PFSK-1 (cell line): ENCODE results near the gene ATXN1.

Experiments used
- FOXP2 ChIP-seq: optimal IDR thresholded peaks from 2 replicates; pipeline ENCODE3; 2011; ENCODE audit warnings: borderline replicate concordance, control low read depth, inconsistent platforms; ENCODE audit not compliant: insufficient read depth; ENCODE audit errors: extremely low read length, extremely low read depth
- POLR2AphosphoS5 ChIP-seq: IDR thresholded peaks from 2 replicates; pipeline ENCODE4 v1.6.1; 2012; ENCODE audit warnings: low read depth, mild to moderate bottlenecking, control low read depth, low read length, moderate library complexity
- REST ChIP-seq, 2 experiments: IDR thresholded peaks; 2 replicates each; pipeline versions ENCODE4 v1.6.1 to v1.8.0; 2011 to 2012; ENCODE audit warnings: low read depth in 2 of 2, low read length in 2 of 2, control low read depth in 1 of 2, inconsistent platforms in 1 of 2, mild to moderate bottlenecking in 1 of 2, moderate library complexity in 1 of 2; ENCODE audit not compliant: insufficient read depth in 1 of 2
- SIN3A ChIP-seq: IDR thresholded peaks from 2 replicates; pipeline ENCODE4 v1.6.1; 2012; ENCODE audit warnings: mild to moderate bottlenecking, low read length, moderate library complexity, borderline replicate concordance; ENCODE audit not compliant: insufficient read depth
- TAF1 ChIP-seq: IDR thresholded peaks from 2 replicates; pipeline ENCODE4 v1.6.1; 2012; ENCODE audit warnings: low read length, control low read depth, borderline replicate concordance; ENCODE audit not compliant: insufficient read depth

Gene ATXN1

GRCh38 chr6:16544006-16544405 is 217.3 kb downstream of the ATXN1 start:
- TF ChIP-seq POLR2AphosphoS5 (no peak; the same call in none of the 2 replicates), TAF1 (no peak), REST (IDR thresholded peaks at IDR 0.05; ENCODE audit: insufficient read depth in 1 of 2, low read depth in 2 of 2, low read length in 2 of 2) (no peak), SIN3A (no peak), FOXP2 (no peak)

GRCh38 chr6:16543521-16543920 is 217.7 kb downstream of the ATXN1 start:
- TF ChIP-seq REST (IDR thresholded peaks at IDR 0.05; ENCODE audit: insufficient read depth in 1 of 2, low read depth in 2 of 2, low read length in 2 of 2) (no peak), POLR2AphosphoS5 (no peak; the same call in 1 of the 2 replicates), FOXP2 (no peak), SIN3A (no peak), TAF1 (no peak)

- TF ChIP-seq POLR2AphosphoS5 = 0 out of 2 replicates have a peak, but pooled peaks have one; percentile 8
- TF ChIP-seq FOXP2 = no peak
Measured at GRCh38 chr6:16542070-16542469, 219.2 kb downstream of the ATXN1 start.

GRCh38 chr6:16540804-16541752 is 220.2 kb downstream of the ATXN1 start:
- TF ChIP-seq POLR2AphosphoS5 (peak; percentile 9; the same call in 1 of the 2 replicates), FOXP2 (no peak)

GRCh38 chr6:16539086-16539931 is 222.0 kb downstream of the ATXN1 start:
- TF ChIP-seq FOXP2 = no peak
- TF ChIP-seq REST (IDR thresholded peaks at IDR 0.05; ENCODE audit: insufficient read depth in 1 of 2, low read depth in 2 of 2, low read length in 2 of 2) = no peak

- TF ChIP-seq REST (IDR thresholded peaks at IDR 0.05; ENCODE audit: insufficient read depth in 1 of 2, low read depth in 2 of 2, low read length in 2 of 2) = no peak
- no peak for TF ChIP-seq FOXP2
- no peak for TF ChIP-seq SIN3A
Measured at GRCh38 chr6:16535564-16535963, 225.7 kb downstream of the ATXN1 start.
